HEK293 (cell line): ENCODE data around the gene ANAPC2.

Experiments
- ZNF280D ChIP-seq: fragments of 450-650 bp; formaldehyde crosslinking; IDR thresholded peaks from 2 replicates; pipeline ENCODE4 v1.5.1; 2016; ENCODE audit warnings: missing biosample characterization, missing genetic modification characterization
- ZNF629 ChIP-seq: fragments of 450-650 bp; formaldehyde crosslinking; IDR thresholded peaks from 2 replicates; pipeline ENCODE4 v1.5.1; 2017; ENCODE audit warnings: missing biosample characterization, missing genetic modification characterization
- ZNF777 ChIP-seq: fragments of 450-650 bp; formaldehyde crosslinking; IDR thresholded peaks from 2 replicates; pipeline ENCODE4 v1.5.1; 2017; ENCODE audit warnings: missing biosample characterization, missing genetic modification characterization, borderline replicate concordance

GRCh38 chr9:137147091-137147792, 41.1 kb downstream of the ANAPC2 start:
- TF ChIP-seq ZNF280D (tag by site-specific recombination) (no peak), ZNF777 (tag by site-specific recombination) (no peak), ZNF629 (tag by site-specific recombination) (no peak)
